Posterior cingulate gyrus (tissue), 11 donors: ENCODE measurements around the gene GNAT1.

ENCODE experiments used
- DNase-seq, 10 donors: peaks; one replicate each; pipeline versions ENCODE4 v3.0.0 to v3.0.0-alpha.2; 2020 to 2021; ENCODE audit warnings: mixed read lengths in 3 of 10
- intact Hi-C: fragments of 100-400 bp; cut with DNase I; formaldehyde crosslinking; loops from one replicate; pipeline ENCODE4 v1.15.1; 2023

GNAT1 gene

GRCh38 chr3:50190936-50191660, at the start of gene GNAT1:
TSS of gene GNAT1 (plus strand) at chr3:50191610. CDS start at chr3:50191726, 116 bp downstream.
- intact Hi-C loops, result loop anchor here (5.0 kb wide), 1 partner anchor 81 kb away; no protein-coding TSS in a partner anchor
- no peak for DNase-seq

GRCh38 chr3:50146316-50146901, 45.0 kb upstream of the GNAT1 start:
- DNase-seq, result no peak
- intact Hi-C loops, result no loop called here

DNA sequence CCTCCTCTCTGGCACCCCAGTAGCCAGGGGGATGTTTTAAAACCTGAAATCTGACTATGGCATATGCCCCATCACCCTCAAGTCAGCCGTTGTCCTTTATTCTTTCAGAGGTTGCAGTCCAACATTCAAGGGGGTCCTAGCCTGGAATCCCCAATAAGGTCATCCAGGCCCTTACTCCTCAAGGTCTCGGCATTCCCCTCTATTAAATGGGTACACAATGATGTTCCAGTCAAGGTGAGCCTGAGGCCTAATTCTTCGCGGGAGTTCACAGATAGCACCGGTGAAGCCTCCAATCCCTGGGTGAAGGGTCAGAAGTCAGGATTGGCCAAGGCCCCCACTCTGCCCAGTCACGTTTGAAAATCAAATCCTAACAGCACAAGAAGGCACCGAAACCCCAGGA, 44.4 kb upstream of the GNAT1 start:
- intact Hi-C loops, result no loop called here
- no peak for DNase-seq

- intact Hi-C loops, result no loop called here
- DNase-seq, result no peak
These were observed 44.0 kb upstream of the GNAT1 start for GRCh38 chr3:50147447-50147846.

DNA sequence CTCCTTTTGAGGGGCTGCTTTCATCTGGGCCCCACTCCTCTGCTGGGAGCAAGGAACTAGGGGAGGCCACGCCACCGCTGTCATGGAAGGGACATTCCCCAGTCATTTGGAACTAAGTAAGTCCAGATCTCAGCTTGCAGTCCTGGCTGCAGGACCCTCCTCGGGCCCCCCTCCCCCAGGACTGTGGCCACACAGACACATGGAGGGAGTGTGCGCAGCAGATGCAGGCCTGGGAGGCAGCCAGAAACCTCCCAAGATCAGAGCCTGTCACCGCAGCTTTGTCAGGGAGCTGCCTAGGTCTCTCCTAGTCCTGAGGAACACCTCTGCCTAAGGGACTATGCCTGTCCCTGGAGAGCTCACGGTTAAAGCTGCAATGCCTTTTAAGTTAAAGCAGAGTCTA, 43.5 kb upstream of the GNAT1 start:
- intact Hi-C loops, result no loop called here

DNA sequence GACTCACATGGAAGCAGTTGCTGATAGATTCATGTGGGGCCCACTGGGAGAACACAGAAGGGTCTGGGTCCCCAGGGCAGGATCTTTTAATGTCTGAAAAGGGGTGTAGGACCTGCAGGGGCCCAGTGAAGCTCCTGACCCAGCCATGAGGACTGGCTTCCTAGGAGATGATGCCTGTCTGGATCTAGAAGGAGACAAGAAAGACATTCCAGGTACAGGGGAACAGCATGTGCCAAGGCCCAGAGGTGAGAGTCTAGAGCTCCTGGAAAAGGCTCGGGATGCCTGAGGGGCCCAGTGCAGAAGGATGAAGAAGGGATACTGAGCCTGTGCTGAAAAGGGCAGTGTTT, 41.0 kb upstream of the GNAT1 start:
- intact Hi-C loops, result no loop called here
- DNase-seq, result no peak

More for the DNA sequence above, 43.5 kb upstream of the GNAT1 start:
- DNase-seq, result no peak

- DNase-seq, result no peak
- intact Hi-C loops, result no loop called here
These were observed 40.3 kb upstream of the GNAT1 start for GRCh38 chr3:50150863-50151686.

GRCh38 chr3:50151728-50152127, 39.7 kb upstream of the GNAT1 start:
- intact Hi-C loops, result no loop called here
- no peak for DNase-seq

- intact Hi-C loops, result no loop called here
- DNase-seq, result no peak
These were observed 37.5 kb upstream of the GNAT1 start for GRCh38 chr3:50153782-50154475.

DNA sequence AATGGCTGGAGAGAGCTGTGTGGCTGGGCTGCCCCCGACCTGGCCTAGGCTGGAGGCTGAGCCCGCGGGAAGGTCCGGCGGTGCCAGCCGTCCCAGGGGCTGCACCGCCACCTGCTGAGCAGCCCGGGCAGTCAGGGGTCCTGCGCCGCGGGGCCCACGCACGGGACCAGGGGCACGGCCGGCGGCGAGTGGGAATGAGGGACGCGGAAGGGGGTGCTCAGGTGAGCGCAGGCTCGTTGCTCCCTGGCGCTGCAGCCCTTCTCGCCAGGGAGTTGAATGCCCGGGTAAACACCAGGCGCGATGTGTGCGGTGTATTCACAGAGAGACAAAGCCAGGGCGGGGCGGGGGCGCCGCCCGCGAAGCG, 37.0 kb upstream of the GNAT1 start:
- intact Hi-C loops, result no loop called here
- DNase-seq, result no peak

DNA sequence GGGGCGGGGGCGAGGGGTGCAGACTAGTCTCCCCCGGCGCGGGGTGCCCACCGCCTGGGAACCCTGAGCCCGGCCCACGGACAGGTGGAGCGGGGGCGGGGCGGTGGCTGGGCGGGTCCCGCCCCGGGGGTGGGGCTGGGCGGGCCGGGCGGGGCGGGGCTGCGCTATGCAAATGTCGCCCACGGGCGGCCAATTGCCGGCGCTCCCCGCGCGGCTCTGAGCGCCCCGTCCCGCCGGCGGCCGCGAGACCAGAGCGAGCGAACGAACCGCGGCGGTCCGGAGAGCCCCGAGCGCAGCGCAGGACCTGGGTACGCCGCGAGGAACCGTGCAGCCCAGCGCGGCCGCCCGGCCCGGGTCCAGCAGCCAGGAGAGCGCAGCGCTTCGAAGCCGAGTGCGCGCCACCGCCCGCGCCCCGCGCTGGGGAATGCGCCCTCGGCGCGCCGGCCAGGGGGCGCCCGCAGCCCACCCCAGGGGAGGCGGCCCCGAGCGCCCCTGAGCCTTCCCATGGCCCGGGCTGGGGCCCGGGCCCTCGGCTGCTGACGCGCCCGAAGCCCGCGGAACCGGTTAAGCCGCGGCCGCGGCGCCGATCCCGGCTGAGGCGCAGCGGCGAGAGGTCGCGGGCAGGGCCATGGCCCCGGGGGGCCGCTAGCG, 36.4 kb upstream of the GNAT1 start, which contains the start of gene SEMA3F:
Gene SEMA3F (plus strand): TSS at position 485 of the 651 bp plus-strand sequence. CDS start 4,299 bp downstream, outside the sequence.
- intact Hi-C loops, result no loop called here
- DNase-seq, result peak in 3 of 10 donors; percentile 14 to 32 (median 24)

DNA sequence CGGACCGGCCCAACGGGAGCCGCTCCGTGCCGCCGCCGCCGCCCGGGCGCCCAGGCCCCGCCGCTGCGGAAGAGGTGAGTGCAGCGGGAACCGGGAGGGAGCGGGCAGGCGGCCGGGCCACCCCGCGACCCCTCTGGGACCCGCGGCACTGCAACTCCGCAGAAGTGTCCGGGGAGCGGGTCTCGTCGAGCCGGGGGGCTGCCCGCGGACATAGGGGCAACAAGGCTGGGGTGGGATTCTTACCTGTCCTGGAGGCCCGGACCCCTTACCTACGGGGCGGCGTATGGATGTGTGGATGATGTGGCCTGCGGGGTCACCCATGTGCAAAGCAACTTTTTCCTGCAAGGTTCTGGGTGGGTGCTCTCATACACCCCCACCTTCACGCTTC, 35.9 kb upstream of the GNAT1 start:
- DNase-seq, result no peak
- intact Hi-C loops, result no loop called here

- DNase-seq, result no peak
- intact Hi-C loops, result no loop called here
These were observed 35.5 kb upstream of the GNAT1 start for GRCh38 chr3:50155891-50156290.

- DNase-seq, result peak in 1 of 10 donors; percentile 8
- intact Hi-C loops, result no loop called here
These were observed 34.6 kb upstream of the GNAT1 start for GRCh38 chr3:50156549-50157493.

DNA sequence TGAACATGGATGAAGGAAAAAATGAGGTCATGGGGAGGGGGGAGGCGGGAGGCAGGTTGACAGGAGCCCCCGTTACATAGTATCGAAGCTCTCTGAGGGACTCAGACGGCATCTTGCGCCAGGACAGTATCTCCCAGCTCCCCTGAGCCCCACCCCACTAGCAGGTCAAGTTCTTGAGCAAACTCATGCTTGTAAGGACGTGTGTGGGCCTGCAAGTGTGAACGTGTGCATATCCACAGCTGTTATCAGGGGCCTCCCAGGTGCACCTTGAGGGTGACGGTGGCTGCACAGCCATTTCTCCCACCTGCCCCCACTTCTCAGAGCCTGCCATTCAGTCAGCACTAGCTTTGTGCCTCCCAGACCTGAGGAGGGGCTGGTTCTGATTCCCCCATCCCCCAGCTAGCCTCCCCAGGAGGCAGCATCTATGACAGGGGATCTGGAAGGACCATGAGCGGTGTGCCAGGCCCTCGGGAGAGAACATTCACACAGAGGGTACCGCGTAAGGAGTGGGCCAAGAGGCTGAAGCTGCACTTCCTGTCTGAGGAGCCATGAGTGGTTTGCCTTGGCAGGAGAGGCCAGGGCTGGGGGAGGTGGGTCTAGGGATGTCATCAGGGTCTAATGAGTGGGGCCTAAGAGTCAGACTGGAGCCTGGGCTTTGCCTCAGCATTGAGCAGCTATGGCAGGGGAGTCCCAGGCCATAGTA, 33.4 kb upstream of the GNAT1 start:
- DNase-seq, result no peak
- intact Hi-C loops, result no loop called here

DNA sequence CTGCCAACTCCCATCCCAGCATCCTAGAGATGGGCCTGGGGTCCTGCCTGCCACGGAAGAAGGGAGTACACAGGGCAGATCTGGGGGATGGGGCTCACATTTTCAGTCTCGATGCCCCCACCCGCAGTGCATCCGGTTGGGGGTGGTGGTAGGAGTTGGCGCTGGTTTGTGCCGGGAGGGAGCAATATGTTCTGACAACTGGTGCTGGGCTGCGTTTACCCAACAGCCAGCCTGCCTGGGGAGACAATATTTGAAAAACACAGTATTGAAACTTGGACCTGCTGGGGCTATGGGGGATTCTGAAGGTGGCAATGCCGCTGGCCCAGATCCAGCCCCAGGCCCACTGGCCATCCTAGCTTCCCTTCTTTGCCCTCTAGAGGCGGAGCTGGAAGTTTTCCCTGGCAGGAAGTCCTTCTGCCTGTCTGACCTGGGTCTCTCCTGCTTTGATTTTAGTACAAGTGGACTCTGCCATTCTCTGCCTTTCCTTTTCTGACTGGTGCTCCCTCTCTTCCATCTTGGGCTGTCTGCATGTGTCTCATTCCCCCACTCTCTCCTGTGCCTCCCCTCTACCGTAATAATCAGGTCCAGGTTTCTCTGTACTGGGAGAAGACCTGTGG, 32.8 kb upstream of the GNAT1 start:
- no peak for DNase-seq
- intact Hi-C loops, result no loop called here

DNA sequence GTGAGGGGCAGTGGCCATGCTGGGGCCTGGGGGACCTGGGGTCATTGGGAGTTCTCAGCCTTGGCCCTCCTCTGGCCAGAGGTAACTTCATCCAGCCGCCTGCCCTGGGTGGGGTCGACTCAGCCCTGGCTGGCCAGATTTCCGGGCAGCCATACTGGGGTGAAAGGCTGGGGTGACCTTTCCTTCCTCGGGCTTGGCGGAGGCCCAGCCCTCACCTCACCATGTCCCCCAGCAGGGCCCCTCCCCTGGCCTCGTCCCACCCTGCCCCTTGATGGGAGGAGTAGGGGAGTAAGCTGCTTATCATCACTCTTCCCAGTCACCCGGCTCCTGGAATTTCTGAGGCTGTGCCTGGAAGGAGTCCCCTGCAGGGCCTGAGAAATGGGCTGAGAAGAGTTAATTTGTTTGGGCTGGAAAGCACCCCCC, 30.8 kb upstream of the GNAT1 start:
- intact Hi-C loops, result no loop called here
- no peak for DNase-seq

DNA sequence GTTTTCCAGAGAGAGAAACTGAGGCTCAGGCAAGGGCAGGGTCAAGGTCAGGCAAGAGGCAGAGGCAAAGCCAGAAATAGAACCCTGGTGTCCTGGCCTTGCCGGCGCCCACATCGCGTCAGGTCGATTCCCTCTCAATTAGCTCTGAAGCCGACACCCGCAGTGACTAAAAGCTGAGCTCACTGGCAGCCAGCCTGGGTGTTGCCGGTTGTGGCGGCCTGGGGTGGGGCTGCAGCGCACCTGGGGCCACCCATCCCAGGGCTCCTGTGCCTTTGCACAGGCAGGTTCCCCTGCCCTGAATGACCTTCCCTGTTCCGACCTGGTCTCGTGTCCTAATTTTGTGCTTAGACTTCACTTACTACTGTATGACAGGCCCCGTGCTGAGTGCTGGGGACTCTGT, 30.1 kb upstream of the GNAT1 start:
- intact Hi-C loops, result no loop called here
- no peak for DNase-seq
